Measurements from ENCODE around the gene RABGAP1.

RABGAP1 gene

DNA sequence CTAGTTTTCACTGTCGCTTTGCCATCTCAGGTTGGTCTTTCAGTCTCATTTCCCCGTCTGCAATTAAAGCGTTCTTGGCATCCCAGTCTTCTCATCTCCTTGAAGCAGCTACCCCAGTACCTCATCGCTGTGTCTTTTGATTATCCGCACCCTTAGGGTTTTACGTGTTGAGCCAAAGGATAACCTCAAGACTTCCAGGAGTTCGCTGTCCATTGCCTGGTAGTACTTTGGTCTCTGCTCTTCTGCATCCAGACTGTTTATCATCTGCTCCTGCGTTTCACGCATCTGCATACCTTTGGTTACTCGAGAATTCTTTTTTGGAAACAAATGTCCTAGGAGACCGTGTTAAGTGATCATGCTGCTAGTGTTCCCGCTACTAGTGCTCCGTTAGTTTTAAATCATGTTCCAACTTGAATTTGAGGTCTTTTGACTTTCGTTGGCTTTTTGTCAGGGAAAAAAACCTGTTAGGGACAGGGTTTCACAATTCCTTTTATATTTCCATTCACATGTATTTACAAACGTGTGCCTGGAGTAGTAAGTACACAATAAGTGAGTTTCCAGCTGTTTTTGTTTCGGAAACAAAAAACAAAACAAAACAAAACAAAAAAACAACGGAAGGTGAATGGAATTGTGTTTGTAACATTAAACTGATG is 888 bp downstream of the RABGAP1 start:
- Histone ChIP-seq H3K27me3 (ENCODE audit: control insufficient read depth in 2 of 2, insufficient read depth in 2 of 2, low read length in 2 of 2) (no peaks in the 10 kb centered on the region), H3K27ac (ENCODE audit: low read depth in 2 of 2, low read length in 2 of 2) (peak overlapping the region; percentile 88 to 90), H3K36me3 (ENCODE audit: control insufficient read depth in 2 of 2, insufficient read depth in 2 of 2, low read length in 2 of 2) (peaks cover 5% of the 10 kb centered on the region in 2 donors), H3K9ac (ENCODE audit: low read depth in 1 of 2, low read length in 2 of 2) (peak overlapping the region; percentile 85 to 87), H3K9me3 (ENCODE audit: control insufficient read depth in 2 of 2, low read length in 2 of 2) (no peaks in the 10 kb centered on the region), H3K4me1 (ENCODE audit: control insufficient read depth in 2 of 2, insufficient read depth in 2 of 2, low read length in 2 of 2) (peaks cover 19 to 24% of the 10 kb centered on the region in 2 donors), H3K4me3 (ENCODE audit: low read length in 2 of 2) (peak overlapping the region; percentile 87 to 91)

DNA sequence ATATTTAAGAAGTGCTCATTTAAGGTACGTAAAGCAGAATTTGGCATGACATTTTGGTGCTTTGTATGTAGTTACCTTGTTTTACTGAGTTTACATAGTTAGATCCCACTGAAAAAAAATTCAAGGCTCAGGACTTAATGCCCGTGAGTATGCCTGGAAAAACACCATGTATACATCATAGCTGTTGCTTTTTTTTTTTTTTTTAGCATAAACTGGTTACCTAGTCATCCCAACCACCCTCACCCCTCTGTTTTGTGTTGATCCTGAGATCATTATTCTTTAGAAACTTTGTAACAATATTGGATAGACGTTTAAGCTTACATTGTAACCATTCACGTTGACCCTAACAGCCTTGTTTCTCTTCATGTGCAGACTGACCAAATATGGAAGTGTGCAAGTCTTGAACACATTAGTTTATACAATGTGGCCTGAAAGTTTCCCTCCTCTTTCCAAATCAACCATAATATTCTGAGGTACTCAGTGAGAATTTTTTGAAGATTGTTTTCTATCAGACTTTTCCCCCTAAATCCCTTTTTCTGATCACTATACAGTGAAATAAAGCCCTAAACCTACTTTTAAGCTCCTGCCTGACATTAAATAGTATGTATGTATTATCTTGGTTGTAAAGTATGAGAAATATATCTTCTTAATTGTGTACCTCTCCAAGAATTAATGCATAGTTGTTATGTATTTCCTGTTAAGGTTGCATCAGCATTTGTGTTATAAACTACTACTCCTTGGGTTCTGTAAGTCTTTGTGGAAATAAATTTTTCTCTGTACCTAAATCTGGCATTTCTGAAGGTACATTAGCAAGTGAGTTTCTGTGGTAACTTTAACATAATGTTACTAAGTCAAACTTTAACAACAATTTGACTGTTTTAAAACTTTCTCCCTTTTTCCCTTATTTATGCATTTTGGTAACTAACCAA is 4.4 kb downstream of the RABGAP1 start:
- H3K36me3 ChIP-seq (ENCODE audit: control insufficient read depth in 2 of 2, insufficient read depth in 2 of 2, low read length in 2 of 2), result no peaks in the 10 kb centered on the region
- no peaks in the 10 kb centered on the region for H3K9me3 ChIP-seq (ENCODE audit: control insufficient read depth in 2 of 2, low read length in 2 of 2)
- no peak overlapping the region for H3K4me3 ChIP-seq (ENCODE audit: low read length in 2 of 2)
- no peak overlapping the region for H3K9ac ChIP-seq (ENCODE audit: low read depth in 1 of 2, low read length in 2 of 2)
- H3K27ac ChIP-seq (ENCODE audit: low read depth in 2 of 2, low read length in 2 of 2), result peak overlapping the region; percentile 18 to 46
- no peaks in the 10 kb centered on the region for H3K27me3 ChIP-seq (ENCODE audit: control insufficient read depth in 2 of 2, insufficient read depth in 2 of 2, low read length in 2 of 2)
- H3K4me1 ChIP-seq (ENCODE audit: control insufficient read depth in 2 of 2, insufficient read depth in 2 of 2, low read length in 2 of 2), result peaks cover 20 to 34% of the 10 kb centered on the region in 2 donors

DNA sequence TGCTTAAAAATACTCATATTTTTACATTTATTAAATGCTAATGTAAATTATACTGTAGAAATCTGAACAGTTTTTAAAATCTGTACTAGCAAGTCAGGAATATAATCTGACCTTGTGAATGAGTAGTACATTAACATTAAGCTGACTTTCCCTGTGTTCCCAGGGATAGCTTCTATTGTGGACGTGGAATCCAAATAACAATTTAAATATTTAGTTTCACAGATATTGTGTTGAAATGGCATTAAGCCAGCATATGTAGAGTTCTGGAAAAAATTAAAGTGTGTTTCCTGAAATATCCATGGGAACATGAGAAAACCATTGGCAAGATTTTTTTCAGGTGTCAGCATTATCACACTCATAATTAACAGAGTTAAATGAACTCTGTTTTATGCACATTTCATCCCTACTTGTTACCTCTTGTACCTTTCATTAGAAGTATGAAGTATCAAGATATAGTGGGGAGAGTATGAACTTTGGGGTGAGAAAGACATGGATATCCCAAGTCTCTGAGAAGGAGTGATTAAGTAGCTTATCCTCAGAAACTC is 5.7 kb downstream of the RABGAP1 start:
- Histone ChIP-seq H3K27ac (ENCODE audit: low read depth in 2 of 2, low read length in 2 of 2) (peak overlapping the region in 1 of 2 donors; percentile 80), H3K4me3 (ENCODE audit: low read length in 2 of 2) (no peak overlapping the region), H3K9ac (ENCODE audit: low read depth in 1 of 2, low read length in 2 of 2) (no peak overlapping the region), H3K4me1 (ENCODE audit: control insufficient read depth in 2 of 2, insufficient read depth in 2 of 2, low read length in 2 of 2) (peaks cover 16 to 34% of the 10 kb centered on the region in 2 donors), H3K9me3 (ENCODE audit: control insufficient read depth in 2 of 2, low read length in 2 of 2) (no peaks in the 10 kb centered on the region), H3K27me3 (ENCODE audit: control insufficient read depth in 2 of 2, insufficient read depth in 2 of 2, low read length in 2 of 2) (no peaks in the 10 kb centered on the region), H3K36me3 (ENCODE audit: control insufficient read depth in 2 of 2, insufficient read depth in 2 of 2, low read length in 2 of 2) (no peaks in the 10 kb centered on the region)

DNA sequence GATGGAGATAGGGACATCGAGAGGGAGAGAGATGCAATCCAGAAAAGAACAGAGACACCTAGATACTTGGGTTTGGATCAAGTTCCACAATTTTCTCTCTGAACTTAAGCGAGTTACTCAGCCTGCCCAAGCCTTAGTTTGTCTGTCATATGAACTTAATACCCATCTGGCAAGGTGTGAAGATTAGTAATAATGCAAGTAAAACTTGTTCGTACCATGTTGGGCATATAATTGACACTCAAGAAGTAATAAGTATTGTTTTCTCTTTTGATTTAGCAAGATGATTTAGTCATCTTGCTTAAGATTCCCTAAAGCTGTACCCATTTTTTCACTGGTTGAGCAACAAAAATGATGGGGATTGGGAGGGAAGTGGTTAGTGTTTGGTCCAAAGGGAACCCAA is 7.5 kb downstream of the RABGAP1 start:
- H3K4me3 ChIP-seq (ENCODE audit: low read length in 2 of 2), result peak overlapping the region in 1 of 2 donors; percentile 28
- H3K36me3 ChIP-seq (ENCODE audit: control insufficient read depth in 2 of 2, insufficient read depth in 2 of 2, low read length in 2 of 2), result no peaks in the 10 kb centered on the region
- H3K27ac ChIP-seq (ENCODE audit: low read depth in 2 of 2, low read length in 2 of 2), result peak overlapping the region; percentile 60 to 80
- no peak overlapping the region for H3K9ac ChIP-seq (ENCODE audit: low read depth in 1 of 2, low read length in 2 of 2)
- no peaks in the 10 kb centered on the region for H3K9me3 ChIP-seq (ENCODE audit: control insufficient read depth in 2 of 2, low read length in 2 of 2)
- peaks cover 7 to 28% of the 10 kb centered on the region in 2 donors for H3K4me1 ChIP-seq (ENCODE audit: control insufficient read depth in 2 of 2, insufficient read depth in 2 of 2, low read length in 2 of 2)
- H3K27me3 ChIP-seq (ENCODE audit: control insufficient read depth in 2 of 2, insufficient read depth in 2 of 2, low read length in 2 of 2), result no peaks in the 10 kb centered on the region

DNA sequence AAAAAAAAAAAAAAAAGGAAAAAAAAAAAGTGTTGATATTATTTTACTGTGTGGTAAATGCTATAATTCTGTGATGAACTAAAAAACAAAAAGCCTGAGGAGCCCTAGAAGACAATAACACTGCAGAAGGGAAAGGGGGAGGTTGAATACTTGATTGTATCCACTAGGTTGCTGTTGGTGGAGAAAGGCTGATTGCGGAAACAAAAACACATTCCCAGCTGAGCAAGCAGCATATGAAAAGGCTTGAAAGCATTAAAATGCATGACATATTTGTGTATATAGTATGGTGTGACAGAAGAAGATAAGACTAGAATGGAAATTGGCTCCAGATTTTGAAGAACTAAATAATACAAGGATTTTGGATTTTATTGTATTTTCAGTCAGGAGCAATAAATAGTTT is 8.9 kb downstream of the RABGAP1 start:
- no peaks in the 10 kb centered on the region for H3K36me3 ChIP-seq (ENCODE audit: control insufficient read depth in 2 of 2, insufficient read depth in 2 of 2, low read length in 2 of 2)
- H3K4me1 ChIP-seq (ENCODE audit: control insufficient read depth in 2 of 2, insufficient read depth in 2 of 2, low read length in 2 of 2), result peaks cover 11 to 39% of the 10 kb centered on the region in 2 donors
- no peak overlapping the region for H3K4me3 ChIP-seq (ENCODE audit: low read length in 2 of 2)
- no peaks in the 10 kb centered on the region for H3K27me3 ChIP-seq (ENCODE audit: control insufficient read depth in 2 of 2, insufficient read depth in 2 of 2, low read length in 2 of 2)
- no peaks in the 10 kb centered on the region for H3K9me3 ChIP-seq (ENCODE audit: control insufficient read depth in 2 of 2, low read length in 2 of 2)
- no peak overlapping the region for H3K27ac ChIP-seq (ENCODE audit: low read depth in 2 of 2, low read length in 2 of 2)
- no peak overlapping the region for H3K9ac ChIP-seq (ENCODE audit: low read depth in 1 of 2, low read length in 2 of 2)

DNA sequence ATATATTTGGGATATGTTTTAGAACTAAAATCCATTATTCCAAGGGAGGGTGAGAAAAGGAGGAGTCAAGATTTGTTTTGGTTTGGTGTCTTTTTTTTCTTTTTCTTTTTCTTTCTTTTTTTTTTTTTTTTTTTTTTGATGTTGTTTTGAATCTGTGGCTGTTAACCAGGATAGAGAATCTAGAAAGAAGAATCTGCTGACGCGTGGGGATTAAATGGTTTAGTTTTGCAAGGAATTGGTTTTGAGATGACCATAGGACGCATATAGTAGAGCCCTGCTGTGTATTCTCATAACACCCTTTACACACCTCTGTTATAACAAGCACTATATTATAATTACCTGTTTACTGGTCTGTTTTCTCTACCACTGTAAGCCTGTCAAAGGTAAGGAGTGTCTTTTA is 9.4 kb downstream of the RABGAP1 start:
- H3K4me3 ChIP-seq (ENCODE audit: low read length in 2 of 2), result no peak overlapping the region
- H3K9me3 ChIP-seq (ENCODE audit: control insufficient read depth in 2 of 2, low read length in 2 of 2), result no peaks in the 10 kb centered on the region
- H3K27ac ChIP-seq (ENCODE audit: low read depth in 2 of 2, low read length in 2 of 2), result no peak overlapping the region
- H3K27me3 ChIP-seq (ENCODE audit: control insufficient read depth in 2 of 2, insufficient read depth in 2 of 2, low read length in 2 of 2), result no peaks in the 10 kb centered on the region
- no peaks in the 10 kb centered on the region for H3K36me3 ChIP-seq (ENCODE audit: control insufficient read depth in 2 of 2, insufficient read depth in 2 of 2, low read length in 2 of 2)
- peaks cover 11 to 43% of the 10 kb centered on the region in 2 donors for H3K4me1 ChIP-seq (ENCODE audit: control insufficient read depth in 2 of 2, insufficient read depth in 2 of 2, low read length in 2 of 2)
- H3K9ac ChIP-seq (ENCODE audit: low read depth in 1 of 2, low read length in 2 of 2), result no peak overlapping the region

DNA sequence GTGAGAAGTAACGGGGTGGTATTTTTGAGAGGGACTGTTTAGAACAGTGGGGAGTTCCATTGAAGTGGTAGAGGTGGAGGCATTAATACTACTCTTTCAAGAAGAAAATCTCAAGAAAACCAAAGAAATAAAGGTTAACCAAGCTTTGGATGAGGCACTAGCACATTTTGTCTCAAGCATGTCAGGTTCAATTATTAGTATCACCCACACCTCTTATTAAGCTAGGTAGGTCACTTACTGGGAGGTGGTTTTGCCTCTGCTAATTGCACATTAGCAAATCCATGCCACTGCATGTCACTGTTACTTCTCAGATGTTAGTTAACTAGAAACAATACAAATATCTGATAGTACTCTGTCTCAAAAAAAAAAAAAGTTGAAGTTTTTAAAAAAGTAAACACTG is 10.2 kb downstream of the RABGAP1 start:
- Histone ChIP-seq H3K9me3 (ENCODE audit: control insufficient read depth in 2 of 2, low read length in 2 of 2) (no peaks in the 10 kb centered on the region), H3K9ac (ENCODE audit: low read depth in 1 of 2, low read length in 2 of 2) (no peak overlapping the region), H3K4me1 (ENCODE audit: control insufficient read depth in 2 of 2, insufficient read depth in 2 of 2, low read length in 2 of 2) (peaks cover 11 to 35% of the 10 kb centered on the region in 2 donors), H3K27ac (ENCODE audit: low read depth in 2 of 2, low read length in 2 of 2) (no peak overlapping the region), H3K4me3 (ENCODE audit: low read length in 2 of 2) (no peak overlapping the region), H3K27me3 (ENCODE audit: control insufficient read depth in 2 of 2, insufficient read depth in 2 of 2, low read length in 2 of 2) (no peaks in the 10 kb centered on the region), H3K36me3 (ENCODE audit: control insufficient read depth in 2 of 2, insufficient read depth in 2 of 2, low read length in 2 of 2) (no peaks in the 10 kb centered on the region)

DNA sequence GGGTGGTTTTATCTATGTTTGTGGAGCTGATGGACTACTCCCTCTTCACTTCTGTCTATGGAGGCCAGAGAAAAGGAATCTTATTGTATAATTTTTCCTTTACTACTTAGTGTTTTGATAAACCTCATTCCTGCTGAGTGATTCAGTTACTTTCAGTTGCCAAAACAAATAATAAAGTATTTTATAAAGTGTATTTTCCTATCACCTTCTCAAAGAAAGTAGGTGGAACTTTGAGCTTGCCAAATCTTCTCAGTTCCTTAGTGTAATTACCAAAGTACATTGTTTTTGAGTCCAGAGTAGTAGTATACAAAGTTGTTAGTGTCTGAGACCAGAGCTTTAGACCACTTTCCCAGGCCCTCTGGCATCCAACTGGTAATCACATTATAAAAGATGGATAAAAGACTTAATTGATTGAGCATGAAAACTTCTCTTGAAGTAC is 13.5 kb downstream of the RABGAP1 start:
- Histone ChIP-seq H3K4me1 (ENCODE audit: control insufficient read depth in 2 of 2, insufficient read depth in 2 of 2, low read length in 2 of 2) (peaks cover 4 to 26% of the 10 kb centered on the region in 2 donors), H3K9me3 (ENCODE audit: control insufficient read depth in 2 of 2, low read length in 2 of 2) (no peaks in the 10 kb centered on the region), H3K27ac (ENCODE audit: low read depth in 2 of 2, low read length in 2 of 2) (peak overlapping the region in 1 of 2 donors; percentile 47), H3K4me3 (ENCODE audit: low read length in 2 of 2) (no peak overlapping the region), H3K9ac (ENCODE audit: low read depth in 1 of 2, low read length in 2 of 2) (peak overlapping the region in 1 of 2 donors; percentile 4), H3K27me3 (ENCODE audit: control insufficient read depth in 2 of 2, insufficient read depth in 2 of 2, low read length in 2 of 2) (no peaks in the 10 kb centered on the region), H3K36me3 (ENCODE audit: control insufficient read depth in 2 of 2, insufficient read depth in 2 of 2, low read length in 2 of 2) (no peaks in the 10 kb centered on the region)

DNA sequence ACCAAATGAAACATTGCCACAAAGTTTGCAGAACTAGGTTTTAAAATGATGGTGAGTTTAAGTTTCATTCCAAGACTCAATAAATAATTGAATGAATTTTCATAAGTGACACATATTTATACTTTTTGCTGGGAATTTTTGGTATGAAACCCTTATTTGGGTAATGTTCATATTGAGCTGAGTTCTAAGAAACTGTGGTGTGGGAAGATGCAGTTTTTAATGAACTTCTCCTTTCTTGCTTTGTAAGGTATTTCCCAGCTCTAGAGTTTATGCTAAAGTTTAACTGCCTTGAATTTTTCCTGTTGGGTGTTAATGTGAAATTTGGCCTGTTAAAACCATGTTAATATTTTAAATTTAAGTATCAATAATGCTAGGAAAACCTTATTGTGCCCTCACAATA is 15.1 kb downstream of the RABGAP1 start:
- Histone ChIP-seq H3K4me1 (ENCODE audit: control insufficient read depth in 2 of 2, insufficient read depth in 2 of 2, low read length in 2 of 2) (peaks cover 4 to 17% of the 10 kb centered on the region in 2 donors), H3K36me3 (ENCODE audit: control insufficient read depth in 2 of 2, insufficient read depth in 2 of 2, low read length in 2 of 2) (peaks cover 3 to 6% of the 10 kb centered on the region in 2 donors), H3K27ac (ENCODE audit: low read depth in 2 of 2, low read length in 2 of 2) (no peak overlapping the region), H3K4me3 (ENCODE audit: low read length in 2 of 2) (no peak overlapping the region), H3K9me3 (ENCODE audit: control insufficient read depth in 2 of 2, low read length in 2 of 2) (no peaks in the 10 kb centered on the region), H3K27me3 (ENCODE audit: control insufficient read depth in 2 of 2, insufficient read depth in 2 of 2, low read length in 2 of 2) (no peaks in the 10 kb centered on the region), H3K9ac (ENCODE audit: low read depth in 1 of 2, low read length in 2 of 2) (no peak overlapping the region)

DNA sequence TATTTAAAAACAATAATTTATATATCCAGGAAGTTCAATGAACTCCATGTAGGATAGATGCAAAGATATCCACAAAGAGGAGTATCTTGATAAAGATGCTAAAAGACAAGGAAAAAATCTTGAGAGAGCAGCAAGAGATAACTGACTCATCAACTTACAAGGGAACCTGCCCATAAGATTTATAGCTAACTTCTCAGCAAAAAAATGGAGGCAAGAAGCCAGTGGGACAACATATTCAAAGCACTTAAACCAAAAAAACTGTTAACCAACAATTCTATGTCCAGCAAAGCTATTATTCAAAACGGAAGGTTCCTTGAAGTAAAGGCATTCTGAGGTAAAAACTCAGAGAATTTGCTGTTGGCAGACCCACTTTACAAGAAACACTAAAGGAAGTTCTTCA is 20.3 kb downstream of the RABGAP1 start:
- Histone ChIP-seq H3K27me3 (ENCODE audit: control insufficient read depth in 2 of 2, insufficient read depth in 2 of 2, low read length in 2 of 2) (no peaks in the 10 kb centered on the region), H3K4me1 (ENCODE audit: control insufficient read depth in 2 of 2, insufficient read depth in 2 of 2, low read length in 2 of 2) (no peaks in the 10 kb centered on the region), H3K27ac (ENCODE audit: low read depth in 2 of 2, low read length in 2 of 2) (no peak overlapping the region), H3K9ac (ENCODE audit: low read depth in 1 of 2, low read length in 2 of 2) (no peak overlapping the region), H3K4me3 (ENCODE audit: low read length in 2 of 2) (no peak overlapping the region), H3K36me3 (ENCODE audit: control insufficient read depth in 2 of 2, insufficient read depth in 2 of 2, low read length in 2 of 2) (peaks cover 6 to 10% of the 10 kb centered on the region in 2 donors), H3K9me3 (ENCODE audit: control insufficient read depth in 2 of 2, low read length in 2 of 2) (no peaks in the 10 kb centered on the region)
